Measurements from ENCODE around the gene MVK. TPM values are rescaled to one million over a fixed set of nuclear protein-coding genes. Genes with fewer than 3 reads are reported as not detected.

The MVK gene
- 18.6 TPM for total RNA-seq

DNA sequence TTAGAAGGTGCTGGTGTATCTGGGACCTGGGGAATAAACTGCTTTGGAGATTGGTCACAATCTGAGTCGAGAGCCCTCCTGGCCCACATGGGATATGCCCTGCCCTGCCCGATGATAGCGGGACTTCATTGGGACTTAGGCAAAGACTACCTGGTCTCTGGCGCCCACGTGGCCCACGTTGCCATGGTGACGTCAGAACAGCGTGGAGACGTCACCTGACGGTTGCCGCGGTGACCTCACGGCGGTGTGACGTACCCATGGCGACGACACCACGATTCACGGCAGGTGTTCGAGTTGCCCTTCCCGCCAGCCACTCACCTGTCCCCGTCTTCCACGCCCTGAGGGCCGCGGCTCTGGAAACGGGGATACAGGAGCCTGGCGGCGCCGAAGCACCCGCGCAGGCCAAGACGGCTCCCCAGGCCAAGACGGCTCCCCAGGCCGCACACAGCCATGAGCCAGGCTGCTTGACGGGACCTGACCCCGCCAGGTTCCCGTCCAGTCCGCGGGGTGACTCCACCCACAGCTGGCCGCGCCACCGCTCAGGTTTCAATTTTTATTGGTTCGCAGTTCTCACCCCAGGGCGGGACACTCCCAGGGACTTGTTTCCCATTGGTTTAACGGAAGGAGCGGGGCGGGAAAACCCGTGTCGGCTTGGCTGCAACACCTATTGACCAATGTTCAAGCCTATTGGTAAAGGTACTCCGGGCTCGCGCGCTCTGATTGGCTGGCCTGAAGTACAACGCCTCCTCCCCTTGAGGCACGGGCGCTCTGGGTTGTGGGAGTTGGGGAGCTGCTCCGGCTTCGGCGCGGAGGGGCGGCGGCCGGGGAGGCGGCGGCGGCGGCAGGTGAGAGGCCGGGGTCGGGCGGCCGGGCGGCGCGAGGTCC, at the start of gene MVK, which contains the start of gene MMAB:
Gene MVK, plus strand, starts transcription at position 766 of the 885 bp plus-strand sequence. CDS start 1,029 bp downstream, outside the sequence.
Gene MMAB, minus strand, starts transcription at position 476 of the 885 bp plus-strand sequence. Its CDS starts 24 bp downstream, at position 452.
- DNase-seq = peak; percentile 99

DNA sequence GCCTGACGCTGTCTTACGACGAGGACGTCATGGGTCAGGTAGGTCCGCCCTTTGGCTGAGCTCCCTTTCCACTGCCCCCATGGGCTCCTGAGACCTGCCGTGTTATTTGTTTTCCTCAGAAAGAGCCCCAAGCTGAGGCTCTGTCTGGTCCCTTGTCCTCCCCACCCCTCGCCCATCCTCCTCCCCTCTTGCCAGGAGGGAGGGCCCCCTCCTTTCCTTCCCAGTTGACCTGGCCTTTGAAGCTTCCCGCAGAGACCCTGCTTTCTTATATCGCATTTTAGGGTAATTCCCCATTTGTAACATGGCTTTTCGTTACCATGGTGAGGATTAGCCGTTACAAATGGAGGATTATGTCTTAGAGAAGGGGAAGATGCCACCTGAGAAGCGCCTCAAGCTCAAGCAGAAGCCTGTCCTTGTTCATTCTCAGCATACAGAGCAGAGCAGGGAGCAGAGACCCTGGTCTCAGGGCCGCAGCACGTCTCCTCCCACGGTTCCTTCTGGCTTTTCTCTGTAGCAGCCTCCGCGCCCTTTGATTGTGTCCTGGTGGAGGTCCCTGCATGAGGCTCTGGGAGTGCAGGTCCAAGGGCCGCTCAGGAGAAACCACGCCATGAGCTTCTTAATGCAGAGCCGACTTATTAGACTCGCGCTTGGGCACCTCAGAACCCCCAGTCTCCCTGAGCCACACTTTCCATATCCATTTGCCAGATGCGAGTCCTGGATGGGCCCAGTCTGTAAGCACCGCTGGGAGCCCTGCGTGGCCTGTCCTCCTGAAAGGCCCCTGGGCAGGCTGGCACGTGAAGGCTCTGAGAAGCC, 48.9 kb upstream of the MVK start:
- DNase-seq = no peak

DNA sequence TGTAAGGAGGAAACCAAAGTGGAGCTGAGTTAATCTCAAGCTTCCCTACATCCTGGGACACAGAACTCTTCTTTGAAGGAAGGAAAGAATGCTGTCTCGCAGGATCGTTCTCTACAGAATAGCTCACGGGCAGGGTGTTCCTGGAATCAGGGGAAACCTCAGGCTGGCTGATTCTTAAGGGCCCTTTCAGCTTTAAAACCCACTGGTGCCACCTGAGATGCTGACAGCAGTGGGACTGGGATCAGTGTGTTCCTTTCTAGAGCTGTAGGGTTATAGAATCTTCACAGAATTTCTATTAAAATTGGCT, 48.4 kb upstream of the MVK start:
- no peak for DNase-seq

DNA sequence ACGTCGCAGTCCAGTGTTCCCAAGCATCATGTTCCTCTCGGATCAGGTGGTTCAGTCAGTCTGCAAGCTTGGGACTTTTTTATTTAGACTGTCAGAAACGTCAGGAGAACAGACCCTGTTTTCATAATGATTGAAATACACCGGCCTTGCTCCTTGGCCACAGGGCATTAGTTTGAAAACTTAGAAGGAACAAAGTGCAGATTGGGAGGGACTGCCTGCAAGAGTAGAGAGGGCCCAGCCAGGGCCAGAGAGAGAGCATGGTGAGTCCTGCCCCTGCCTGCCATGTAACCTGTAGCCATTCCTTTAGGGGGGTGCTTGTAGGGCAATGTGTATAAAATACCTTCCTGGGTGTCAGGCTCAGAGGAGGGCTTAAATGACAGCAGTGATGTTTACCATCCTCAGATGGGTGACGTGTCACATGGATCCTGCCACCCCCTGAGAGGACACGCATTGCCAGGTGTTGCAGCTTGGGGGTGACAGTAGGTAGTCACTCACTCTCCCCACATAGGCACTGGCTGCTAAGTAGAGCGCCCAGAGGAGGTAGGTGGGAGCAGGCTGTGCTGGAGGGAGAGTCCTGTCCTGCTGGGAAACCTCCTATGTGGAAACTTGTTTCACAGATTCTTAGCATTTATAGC, 46.0 kb upstream of the MVK start:
- DNase-seq = no peak

DNA sequence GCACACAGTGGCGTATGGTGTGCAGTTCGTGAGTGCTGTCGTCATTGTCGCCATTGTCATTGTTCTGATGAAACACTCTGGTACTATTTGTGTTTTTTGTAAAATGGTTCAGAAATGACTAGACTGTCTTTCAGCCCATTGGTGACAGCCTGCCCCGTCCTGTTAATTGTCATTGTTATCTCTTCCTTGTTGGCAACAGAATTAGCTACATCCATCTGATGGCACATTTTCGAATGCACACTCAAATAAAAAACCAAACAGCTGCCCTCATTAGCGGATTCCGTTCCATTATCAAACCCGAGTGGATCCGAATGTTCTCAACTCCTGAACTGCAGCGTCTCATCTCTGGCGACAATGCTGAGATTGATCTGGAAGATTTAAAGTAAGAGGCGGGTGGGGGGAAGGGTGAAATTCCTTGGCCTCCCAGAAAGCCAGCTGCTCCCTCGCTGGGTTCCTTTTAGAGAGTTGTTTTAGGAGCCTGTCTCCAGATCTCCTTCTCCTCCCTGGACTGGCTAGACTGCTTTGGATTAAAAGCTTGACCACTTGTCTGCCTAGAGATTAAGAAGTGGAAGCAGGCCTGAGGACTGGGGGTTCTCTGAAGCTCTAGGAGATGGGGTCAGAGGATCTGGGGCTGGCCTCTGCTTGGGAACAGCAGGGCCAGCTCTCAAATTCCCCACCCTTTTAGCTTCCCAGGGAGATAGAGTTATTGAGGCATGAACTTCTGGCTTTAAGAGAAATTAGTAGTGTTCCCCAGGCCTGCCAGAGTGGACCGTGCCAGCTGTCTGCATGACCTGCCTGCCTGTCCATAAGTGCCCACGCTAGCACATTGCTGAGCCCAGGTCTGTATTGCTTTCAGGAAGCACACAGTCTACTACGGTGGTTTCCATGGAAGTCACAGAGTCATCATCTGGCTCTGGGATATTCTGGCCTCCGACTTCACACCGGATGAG, 43.6 kb upstream of the MVK start:
- no peak for DNase-seq

DNA sequence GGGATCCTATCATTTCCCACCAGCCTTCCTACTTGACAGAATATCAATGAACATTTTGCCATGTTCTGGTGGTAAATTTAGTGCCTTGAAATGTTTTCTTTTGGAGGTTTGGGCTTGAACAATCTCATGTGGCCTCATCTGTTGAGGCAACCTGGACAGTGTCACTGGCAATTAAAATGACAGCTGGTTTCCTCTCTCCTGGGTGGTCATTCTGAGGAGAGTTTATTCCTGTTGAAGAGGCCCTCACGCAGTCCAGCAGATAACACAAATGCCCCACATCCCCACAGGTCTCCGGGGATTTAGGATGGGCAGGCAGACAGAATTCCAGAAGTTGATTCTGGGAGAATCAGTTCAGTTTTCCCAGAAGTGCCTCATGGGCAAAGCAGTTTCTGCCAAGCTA, 42.2 kb upstream of the MVK start:
- no peak for DNase-seq

DNA sequence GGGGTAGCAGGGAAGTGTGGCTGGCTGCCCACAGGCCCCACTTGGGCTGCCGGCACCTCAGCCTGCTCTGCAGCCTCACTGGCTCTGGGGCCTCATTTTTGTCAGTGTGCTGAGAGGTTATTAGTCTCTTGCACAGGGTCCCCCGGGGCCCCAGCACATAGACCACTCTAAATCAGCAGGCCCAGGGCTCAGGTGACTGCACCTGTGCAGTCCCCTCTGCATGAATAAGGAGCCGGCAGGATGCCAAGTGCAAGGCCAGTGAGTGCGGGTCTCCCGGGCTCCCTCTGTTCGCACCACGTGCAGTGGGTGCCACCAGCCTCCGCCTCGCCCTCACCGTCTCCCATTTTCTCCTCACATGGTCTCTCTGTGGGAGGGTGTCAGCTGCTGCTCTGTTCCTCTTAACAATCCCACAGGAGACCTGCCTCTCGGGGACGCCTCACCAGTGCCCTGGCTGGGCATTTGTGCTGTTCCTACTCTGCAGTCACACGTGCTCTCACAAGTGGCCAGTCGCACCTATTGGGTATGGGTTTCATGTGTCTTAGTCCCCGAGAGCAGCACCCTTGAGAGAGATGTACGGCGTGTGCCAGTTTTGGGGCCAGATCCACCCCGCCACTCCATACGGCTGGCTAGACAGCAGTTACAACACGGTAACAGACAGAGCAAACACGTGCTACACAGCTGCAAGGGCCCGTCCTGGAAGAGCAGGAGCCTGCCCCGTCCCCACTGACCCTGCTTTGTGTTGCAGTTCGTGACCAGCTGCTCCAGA, 40.7 kb upstream of the MVK start:
- no peak for DNase-seq

DNA sequence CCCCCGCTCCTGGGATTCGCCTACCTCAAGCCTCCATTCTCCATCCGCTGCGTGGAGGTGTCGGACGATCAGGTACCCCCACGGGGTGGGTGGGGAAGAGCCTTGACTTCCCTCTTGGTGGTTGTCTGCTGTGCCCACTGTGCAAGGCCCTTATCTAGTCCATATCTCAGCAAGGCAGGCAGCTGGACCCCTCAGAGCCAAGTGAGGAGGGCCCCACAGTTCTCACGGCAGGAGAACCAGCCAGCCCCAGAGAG, 40.2 kb upstream of the MVK start:
- no peak for DNase-seq

DNA sequence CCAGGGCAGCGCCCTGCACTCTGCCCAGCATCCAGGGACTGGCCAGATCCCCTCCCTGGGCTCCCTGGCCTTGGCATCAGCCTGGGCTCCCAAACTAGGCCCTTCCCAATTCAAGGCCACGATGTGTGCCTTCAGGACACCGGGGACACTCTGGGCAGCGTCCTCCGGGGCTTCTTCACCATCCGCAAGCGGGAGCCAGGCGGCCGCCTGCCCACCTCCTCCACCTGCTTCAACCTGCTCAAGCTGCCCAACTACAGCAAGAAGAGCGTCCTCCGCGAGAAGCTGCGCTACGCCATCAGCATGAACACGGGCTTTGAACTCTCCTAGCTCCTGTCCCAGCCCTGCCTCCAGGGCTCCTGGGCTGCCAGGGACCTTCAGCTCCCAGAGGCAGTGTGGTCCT, 39.1 kb upstream of the MVK start:
- DNase-seq = no peak

DNA sequence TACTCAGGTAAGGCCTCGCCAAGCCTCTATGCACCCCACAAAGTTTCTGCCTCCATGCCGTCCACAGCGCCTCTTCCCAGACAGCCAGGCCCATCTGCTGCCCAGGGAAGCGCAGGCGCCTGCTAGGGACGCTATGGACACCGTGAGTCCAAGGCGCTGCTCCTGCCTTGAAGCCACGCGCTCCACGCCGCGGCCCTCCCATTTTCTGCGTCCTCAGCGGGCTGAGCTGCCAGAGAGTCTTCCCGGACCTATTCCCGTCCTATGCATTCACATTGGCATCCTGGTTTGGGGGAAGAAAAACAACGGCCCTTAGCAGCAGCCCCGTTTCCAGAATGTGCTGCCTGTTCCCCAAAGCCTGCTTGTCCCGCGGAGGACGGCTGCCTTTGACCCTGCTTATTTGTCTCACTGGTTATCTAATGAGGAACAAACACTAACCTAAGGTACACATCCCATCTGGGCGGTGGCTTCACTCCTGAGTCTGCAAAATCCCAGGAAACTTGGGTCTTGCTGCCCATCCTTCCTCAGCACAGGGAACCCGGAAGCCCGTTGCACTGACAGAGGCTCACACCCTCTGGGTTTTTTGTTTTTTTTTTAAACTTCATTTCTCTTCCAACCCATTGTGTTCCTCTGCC, 38.2 kb upstream of the MVK start:
- DNase-seq = no peak

DNA sequence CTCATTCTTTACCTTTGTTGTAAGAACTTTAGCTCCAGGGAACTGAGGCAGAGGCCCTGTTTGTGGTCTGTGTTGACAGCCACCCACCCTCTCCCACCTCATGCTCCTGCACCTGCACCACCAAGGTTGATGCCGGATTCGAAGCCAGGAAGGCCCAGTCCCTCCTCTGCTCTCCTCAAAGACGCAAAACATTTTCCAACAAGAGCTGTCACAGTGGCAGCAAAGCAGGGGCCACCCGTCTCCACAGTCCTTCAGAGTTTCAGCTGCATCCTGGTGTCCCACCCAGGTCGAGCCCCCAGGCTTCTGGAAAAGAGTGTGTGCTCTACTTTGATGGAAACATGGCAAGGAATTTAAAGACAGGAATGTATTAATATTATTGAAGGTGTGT, 37.7 kb upstream of the MVK start:
- no peak for DNase-seq

DNA sequence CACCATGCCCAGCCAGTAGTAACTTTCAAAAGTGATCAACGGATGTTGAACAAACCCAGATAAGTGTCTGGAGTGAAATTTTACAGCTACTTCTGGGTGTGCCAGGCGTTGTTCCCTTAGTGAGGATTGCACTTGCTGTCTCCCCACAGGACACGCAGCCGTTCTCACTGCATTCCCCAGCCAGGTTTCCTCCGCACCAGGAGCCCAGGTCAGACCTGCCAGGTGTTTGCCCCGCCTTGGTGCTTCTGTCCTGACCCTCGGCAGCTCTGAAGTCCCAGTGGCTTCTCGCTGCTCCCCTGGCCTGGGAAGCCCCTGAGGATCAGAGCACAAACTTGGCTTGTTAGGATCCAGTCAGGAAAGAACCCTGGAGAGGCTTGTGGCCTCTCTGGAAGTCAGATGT, 36.5 kb upstream of the MVK start:
- no peak for DNase-seq

DNA sequence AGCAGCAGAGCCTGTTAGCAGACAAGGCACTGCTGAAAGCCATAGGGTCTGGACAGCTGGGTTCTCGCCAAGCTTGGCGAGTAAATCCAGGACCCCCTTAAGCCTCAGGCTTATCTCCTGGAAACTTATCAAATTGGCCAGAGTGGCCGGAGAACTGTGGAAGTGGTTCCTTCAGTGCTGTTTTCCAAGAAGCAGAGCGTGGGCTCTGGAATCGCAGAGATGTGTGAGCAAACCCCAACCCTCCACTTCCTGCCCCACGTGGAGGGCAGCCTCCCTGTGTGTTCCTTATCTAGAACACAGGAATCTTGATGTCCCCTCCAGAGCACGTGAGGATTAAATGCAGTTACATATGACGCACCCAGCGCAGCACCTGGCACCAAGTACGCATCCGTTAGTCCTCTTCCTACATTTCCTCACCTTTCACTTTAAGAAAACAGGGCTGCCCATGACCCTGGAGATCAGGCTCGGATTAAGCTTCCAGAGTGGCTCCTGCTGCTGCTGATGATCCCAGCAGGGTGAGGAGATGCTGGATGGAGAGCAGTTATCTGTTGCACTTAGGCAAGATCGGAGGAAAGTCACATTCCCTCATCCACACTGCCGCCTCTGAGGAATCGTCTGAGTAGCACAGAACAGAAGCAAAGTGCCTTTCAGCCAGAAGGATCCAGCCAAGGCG, 35.3 kb upstream of the MVK start:
- DNase-seq = no peak

DNA sequence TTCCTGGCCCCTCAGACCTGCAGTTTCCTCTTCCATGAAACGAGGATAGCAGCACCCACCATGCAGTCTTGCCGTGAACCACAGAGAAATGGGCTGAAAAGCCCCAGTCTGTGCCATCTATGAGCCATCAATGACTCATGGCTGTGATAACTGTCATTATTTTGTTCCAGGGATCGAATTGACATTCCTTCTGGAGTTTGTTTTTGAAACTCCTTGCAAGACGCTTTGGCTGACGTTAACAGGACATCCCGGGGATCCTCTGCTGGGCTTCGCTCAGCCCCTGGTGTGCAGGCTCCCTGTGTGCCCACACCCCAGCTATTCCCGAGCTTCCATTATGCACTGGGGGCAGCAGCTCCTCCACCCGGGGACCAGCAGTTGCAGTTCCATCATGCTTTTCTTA, 34.1 kb upstream of the MVK start:
- no peak for DNase-seq

DNA sequence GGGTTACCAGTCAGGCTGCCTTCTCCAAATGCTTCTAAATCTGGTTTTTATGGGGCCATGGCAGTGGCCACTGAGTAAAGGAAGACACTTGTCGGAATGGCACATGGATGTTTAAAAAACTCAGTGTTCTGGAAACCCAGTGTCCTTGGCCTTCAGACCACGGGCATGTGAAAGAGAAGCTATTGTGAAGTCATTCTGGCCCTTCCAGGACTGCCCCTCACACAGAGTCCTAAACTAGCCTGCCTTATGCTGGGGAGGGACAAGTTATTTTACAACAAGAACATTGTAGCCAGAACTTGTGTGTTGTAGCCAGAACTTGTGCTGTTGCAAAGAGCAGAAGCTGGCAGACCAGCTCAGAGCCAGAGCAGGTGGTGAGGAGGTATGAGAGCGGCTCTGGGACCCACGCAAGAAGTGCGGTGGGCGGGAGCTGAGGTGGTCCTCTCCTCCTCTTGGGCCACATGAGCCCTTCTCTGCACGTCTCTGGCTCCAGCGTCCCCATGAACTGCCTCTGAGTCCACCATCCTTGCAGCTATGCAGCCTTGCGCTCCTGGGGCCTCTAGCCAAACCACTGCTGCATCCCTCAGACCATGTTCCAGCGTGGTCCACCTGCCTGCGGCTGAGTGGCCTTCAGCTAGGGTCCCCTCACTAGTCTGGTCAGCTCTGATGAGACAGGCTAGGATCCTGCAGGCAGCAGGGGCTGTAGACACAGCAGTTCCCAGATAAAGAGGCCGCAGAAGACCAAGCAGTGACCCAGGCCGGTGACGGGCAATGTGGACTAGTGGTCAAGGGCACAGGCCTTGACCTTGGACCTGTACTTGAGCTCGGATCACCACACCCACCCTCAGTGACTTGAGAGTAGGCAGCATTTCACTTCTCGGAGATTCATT, 32.8 kb upstream of the MVK start:
- peak; percentile 22 for DNase-seq

DNA sequence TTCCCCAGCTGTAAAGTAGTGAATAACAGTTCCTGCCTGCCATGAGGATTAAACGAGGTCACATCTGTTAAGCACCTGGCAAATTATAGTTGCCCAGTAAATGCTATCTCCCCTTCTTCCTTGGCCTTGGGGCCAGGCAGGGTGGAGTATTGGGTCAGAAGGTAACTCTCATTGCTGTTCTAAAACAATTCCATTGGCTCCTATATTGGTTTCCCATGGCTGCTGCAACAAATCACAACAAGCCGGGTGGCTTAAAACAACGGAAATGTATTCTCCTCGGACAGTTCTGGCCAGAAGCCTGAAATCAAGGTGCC, 32.2 kb upstream of the MVK start:
- no peak for DNase-seq

DNA sequence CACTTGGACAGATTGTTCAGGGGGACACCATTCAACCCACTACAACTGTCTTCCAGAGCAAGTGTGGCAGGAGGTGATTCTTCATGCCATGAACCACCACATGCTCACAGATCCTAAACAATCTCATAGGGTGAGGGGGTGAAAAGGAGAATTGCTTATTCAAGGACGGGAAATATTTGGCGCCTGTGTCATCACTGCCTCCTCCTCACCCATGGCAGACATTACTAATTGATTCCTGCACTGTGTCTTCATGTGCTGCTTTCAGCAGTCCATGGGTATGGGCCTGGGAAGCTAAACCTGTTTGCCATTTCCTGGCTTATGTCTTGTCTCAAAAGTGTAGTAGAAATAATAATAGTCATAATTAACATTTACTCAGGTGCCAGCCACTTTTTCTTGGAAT, 31.6 kb upstream of the MVK start:
- no peak for DNase-seq

DNA sequence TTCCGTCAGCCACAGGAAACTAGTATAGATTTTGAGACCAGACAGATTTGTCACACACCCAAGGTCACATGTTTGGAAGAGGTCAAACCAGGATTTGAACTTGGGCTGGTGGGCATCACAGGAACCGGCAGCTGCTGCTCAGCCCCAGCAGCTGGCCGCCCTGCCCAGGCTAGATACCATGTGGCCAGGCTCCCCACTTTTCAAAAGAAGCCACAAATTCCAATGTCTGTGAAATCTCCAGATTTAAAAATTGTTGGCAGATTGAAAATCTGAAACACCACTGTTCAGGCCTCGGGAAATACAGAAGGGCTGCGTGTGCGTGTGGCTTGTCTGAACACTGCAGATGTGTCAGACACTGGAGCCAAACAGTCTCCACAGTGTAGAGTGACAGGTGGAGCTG, 30.7 kb upstream of the MVK start:
- DNase-seq = no peak

DNA sequence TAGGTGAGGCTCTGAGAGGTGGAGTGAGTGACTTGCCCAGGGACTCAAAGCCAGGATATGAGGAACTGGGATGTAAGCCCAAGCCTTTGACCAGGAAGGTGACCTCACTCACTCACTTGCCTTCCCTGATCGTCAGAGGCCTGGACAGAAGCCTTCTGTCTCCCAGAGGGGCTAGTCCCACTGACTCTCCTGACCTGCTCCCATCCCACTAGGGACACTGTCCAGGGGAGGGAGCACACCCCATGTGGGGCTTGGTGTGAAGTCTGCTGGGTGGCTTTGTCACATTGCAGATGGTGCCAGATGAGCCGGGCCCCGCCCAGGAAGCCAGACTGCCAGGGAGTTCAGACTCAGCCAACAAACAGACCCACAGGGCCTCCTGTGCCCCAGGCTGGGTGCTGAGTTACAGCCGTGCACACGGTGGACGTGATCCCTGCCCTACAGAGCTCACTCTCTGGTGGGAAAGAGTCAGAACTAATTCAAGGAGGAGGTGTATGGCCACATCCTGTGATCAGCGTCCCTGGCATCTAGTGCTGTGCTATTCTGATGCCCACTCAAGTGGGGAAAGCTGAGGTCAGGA, 28.6 kb upstream of the MVK start:
- DNase-seq = no peak
